ENCODE results near the gene LLPH. TPM values are rescaled to one million over a fixed set of nuclear protein-coding genes. Genes with fewer than 3 reads are reported as not detected.
A peak's percentile ranks its signal among the peaks of the same experiment; 100 is the strongest.

LLPH gene
- total RNA-seq, 1 experiment from 2014 or later, result 5.6 TPM

DNA sequence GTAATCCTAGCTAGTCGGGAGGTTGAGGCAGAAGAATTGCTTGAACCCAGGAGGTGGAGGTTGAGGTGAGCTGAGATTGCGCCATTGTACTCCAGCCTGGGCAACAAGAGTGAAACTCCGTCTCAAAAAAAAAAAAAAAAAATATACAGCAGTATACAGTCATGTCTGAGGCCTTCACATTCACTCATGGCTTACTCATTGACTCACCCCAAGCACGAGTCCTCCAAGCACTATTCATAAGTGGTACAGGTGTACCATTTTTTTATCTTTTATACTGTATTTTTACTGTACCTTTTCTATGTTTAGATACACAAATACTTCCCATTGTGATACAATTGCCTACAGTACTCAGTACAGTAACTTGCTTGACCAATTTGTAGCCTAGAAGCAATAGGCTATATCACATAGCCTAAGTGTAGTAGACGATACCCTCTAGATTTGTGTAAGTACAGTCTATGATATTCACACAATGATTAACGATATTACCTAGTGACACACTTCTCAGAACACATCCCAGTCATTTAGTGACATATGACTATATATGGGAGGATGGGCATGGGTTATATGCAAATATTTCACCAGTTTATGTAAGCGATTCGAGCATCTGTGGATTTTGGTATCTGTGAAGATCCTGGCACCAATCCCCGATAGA lies 12.2 kb downstream of the LLPH start:
- Histone ChIP-seq H3K4me3 (ENCODE audit: low read length) (no peak overlapping the region), H3K9me3 (ENCODE audit: low read length) (no peaks in the 10 kb centered on the region), H3K36me3 (ENCODE audit: insufficient read depth, low read length) (peaks cover 18% of the 10 kb centered on the region; the same call in 1 of the 2 replicates), H3K27ac (ENCODE audit: low read length) (no peak overlapping the region), H4K20me1 (ENCODE audit: insufficient read depth, low read depth, low read length) (peaks cover 3% of the 10 kb centered on the region), H3K9me2 (replicated peaks; ENCODE audit: insufficient read depth, low read length) (no peaks in the 10 kb centered on the region), H2AFZ (ENCODE audit: low read length) (no peak overlapping the region), H3K4me2 (ENCODE audit: low read depth, low read length, poor library complexity, severe bottlenecking) (no peak overlapping the region), H3K27me3 (ENCODE audit: low read length) (no peaks in the 10 kb centered on the region), H3K79me2 (ENCODE audit: low read length) (no peaks in the 10 kb centered on the region), H3K9ac (ENCODE audit: low read length) (no peak overlapping the region), H3K4me1 (ENCODE audit: low read length) (no peaks in the 10 kb centered on the region)
- DNase-seq, result peak; percentile 29

DNA sequence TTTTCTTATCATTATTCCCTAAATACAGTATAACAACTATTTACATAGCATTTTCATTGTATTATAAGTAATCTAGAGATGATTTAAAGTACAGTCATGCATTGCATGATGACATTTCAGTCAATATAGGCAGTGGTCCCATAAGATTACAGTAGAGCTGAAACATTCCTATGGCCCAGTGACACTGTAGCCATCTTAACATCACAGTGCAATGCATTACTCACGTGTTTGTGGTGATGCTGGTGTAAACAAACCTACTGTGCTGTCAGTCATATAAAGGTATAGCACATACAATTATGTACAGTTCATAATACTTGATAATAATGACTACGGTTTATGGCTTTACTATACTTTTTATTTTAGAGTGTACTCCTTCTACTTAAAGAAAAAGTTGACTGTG lies 13.3 kb downstream of the LLPH start:
- H3K4me2 ChIP-seq (ENCODE audit: low read depth, low read length, poor library complexity, severe bottlenecking), result no peak overlapping the region
- peaks cover 12% of the 10 kb centered on the region; the same call in 1 of the 2 replicates for H3K36me3 ChIP-seq (ENCODE audit: insufficient read depth, low read length)
- H4K20me1 ChIP-seq (ENCODE audit: insufficient read depth, low read depth, low read length), result peaks cover 3% of the 10 kb centered on the region
- H2AFZ ChIP-seq (ENCODE audit: low read length), result no peak overlapping the region
- no peaks in the 10 kb centered on the region for H3K9me3 ChIP-seq (ENCODE audit: low read length)
- H3K79me2 ChIP-seq (ENCODE audit: low read length), result no peaks in the 10 kb centered on the region
- H3K27ac ChIP-seq (ENCODE audit: low read length), result no peak overlapping the region
- no peaks in the 10 kb centered on the region for H3K4me1 ChIP-seq (ENCODE audit: low read length)
- peak; percentile 32 for DNase-seq
- no peaks in the 10 kb centered on the region for H3K9me2 ChIP-seq (replicated peaks; ENCODE audit: insufficient read depth, low read length)
- no peak overlapping the region for H3K4me3 ChIP-seq (ENCODE audit: low read length)
- no peaks in the 10 kb centered on the region for H3K27me3 ChIP-seq (ENCODE audit: low read length)
- H3K9ac ChIP-seq (ENCODE audit: low read length), result no peak overlapping the region

DNA sequence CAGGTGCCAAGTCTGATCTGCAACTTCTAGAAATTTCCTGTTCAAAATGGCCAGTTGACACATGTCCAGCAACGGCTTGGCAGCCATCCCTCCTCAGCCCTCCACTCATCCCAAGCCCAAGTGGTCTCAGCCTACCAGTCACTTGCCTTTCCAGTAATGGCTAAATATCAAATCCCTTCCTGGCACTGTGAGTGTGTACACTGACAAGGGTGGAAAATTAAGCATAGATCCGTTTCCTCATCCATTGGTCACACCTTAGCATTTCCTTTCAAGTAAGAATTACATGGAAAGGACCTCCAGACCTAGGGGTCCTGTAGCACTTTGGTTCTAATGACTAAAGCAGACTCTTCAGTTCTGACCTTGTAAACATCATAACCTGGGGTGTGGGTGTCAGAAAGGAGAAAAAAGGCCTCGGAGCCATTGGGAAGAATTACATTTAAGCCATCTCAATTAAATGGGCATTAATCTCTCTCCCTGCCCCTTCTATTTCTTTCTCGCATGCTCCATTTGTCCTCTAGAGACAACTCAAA lies 15.4 kb downstream of the LLPH start:
- DNase-seq, result peak; percentile 16
- no peaks in the 10 kb centered on the region for H3K9me3 ChIP-seq (ENCODE audit: low read length)
- no peak overlapping the region for H3K4me2 ChIP-seq (ENCODE audit: low read depth, low read length, poor library complexity, severe bottlenecking)
- no peak overlapping the region for H2AFZ ChIP-seq (ENCODE audit: low read length)
- no peak overlapping the region for H3K9ac ChIP-seq (ENCODE audit: low read length)
- H3K4me1 ChIP-seq (ENCODE audit: low read length), result no peaks in the 10 kb centered on the region
- no peaks in the 10 kb centered on the region; the same call in 1 of the 2 replicates for H4K20me1 ChIP-seq (ENCODE audit: insufficient read depth, low read depth, low read length)
- H3K4me3 ChIP-seq (ENCODE audit: low read length), result no peak overlapping the region
- H3K27me3 ChIP-seq (ENCODE audit: low read length), result no peaks in the 10 kb centered on the region
- H3K79me2 ChIP-seq (ENCODE audit: low read length), result no peaks in the 10 kb centered on the region
- H3K36me3 ChIP-seq (ENCODE audit: insufficient read depth, low read length), result peaks cover 3% of the 10 kb centered on the region; the same call in 1 of the 2 replicates
- no peaks in the 10 kb centered on the region for H3K9me2 ChIP-seq (replicated peaks; ENCODE audit: insufficient read depth, low read length)
- no peak overlapping the region for H3K27ac ChIP-seq (ENCODE audit: low read length)

DNA sequence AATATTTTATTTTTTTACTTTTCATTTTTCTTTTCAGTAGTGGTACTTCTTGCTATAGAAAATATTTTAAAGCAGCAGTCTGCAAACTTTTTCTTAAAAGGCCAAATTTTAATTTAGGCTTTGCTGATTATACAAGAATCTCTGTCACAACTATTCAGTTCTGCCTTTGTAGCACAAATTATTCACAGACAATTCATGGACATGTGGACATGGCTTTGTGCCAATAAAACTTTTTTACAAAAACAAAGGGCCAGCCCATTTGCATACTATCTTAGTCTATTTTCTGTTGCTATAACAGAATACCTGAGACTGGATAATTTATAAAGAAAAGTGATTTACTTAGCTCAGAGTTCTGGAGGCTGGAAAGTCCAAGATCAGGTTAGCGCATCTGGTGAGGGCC lies 17.1 kb downstream of the LLPH start:
- Histone ChIP-seq H2AFZ (ENCODE audit: low read length) (no peak overlapping the region), H3K36me3 (ENCODE audit: insufficient read depth, low read length) (no peaks in the 10 kb centered on the region), H3K9me3 (ENCODE audit: low read length) (no peaks in the 10 kb centered on the region), H3K79me2 (ENCODE audit: low read length) (no peaks in the 10 kb centered on the region), H4K20me1 (ENCODE audit: insufficient read depth, low read depth, low read length) (no peaks in the 10 kb centered on the region), H3K4me2 (ENCODE audit: low read depth, low read length, poor library complexity, severe bottlenecking) (no peak overlapping the region), H3K27ac (ENCODE audit: low read length) (no peak overlapping the region), H3K9me2 (replicated peaks; ENCODE audit: insufficient read depth, low read length) (no peaks in the 10 kb centered on the region), H3K9ac (ENCODE audit: low read length) (no peak overlapping the region), H3K27me3 (ENCODE audit: low read length) (no peaks in the 10 kb centered on the region), H3K4me3 (ENCODE audit: low read length) (no peak overlapping the region), H3K4me1 (ENCODE audit: low read length) (no peaks in the 10 kb centered on the region)
- no peak for DNase-seq

DNA sequence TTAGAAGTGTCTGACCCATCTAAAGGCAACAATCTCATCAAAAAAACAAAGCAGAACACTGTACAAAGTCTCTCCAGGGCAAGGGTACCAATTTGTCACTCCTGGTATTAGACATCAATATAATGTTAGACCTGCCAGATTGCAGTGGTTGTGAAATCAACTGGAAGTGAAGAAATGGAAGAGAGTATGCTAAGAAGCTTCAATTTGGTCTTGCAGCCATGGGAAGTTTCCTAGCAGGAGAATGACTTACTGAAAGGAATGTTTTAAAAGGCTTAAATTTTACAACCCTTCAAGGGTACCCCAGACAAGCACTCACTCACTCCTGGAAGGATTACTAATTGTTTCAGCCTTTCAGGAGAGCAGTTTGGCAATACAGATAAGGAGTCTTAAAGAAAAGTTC lies 18.9 kb downstream of the LLPH start:
- no peaks in the 10 kb centered on the region for H3K36me3 ChIP-seq (ENCODE audit: insufficient read depth, low read length)
- H3K9me3 ChIP-seq (ENCODE audit: low read length), result no peaks in the 10 kb centered on the region
- no peaks in the 10 kb centered on the region for H3K9me2 ChIP-seq (replicated peaks; ENCODE audit: insufficient read depth, low read length)
- peaks cover 3% of the 10 kb centered on the region for H3K4me1 ChIP-seq (ENCODE audit: low read length)
- H3K79me2 ChIP-seq (ENCODE audit: low read length), result no peaks in the 10 kb centered on the region
- H4K20me1 ChIP-seq (ENCODE audit: insufficient read depth, low read depth, low read length), result no peaks in the 10 kb centered on the region
- DNase-seq, result no peak
- no peaks in the 10 kb centered on the region for H3K27me3 ChIP-seq (ENCODE audit: low read length)
- no peak overlapping the region for H3K27ac ChIP-seq (ENCODE audit: low read length)
- no peak overlapping the region for H2AFZ ChIP-seq (ENCODE audit: low read length)
- H3K4me3 ChIP-seq (ENCODE audit: low read length), result no peak overlapping the region
- no peak overlapping the region for H3K4me2 ChIP-seq (ENCODE audit: low read depth, low read length, poor library complexity, severe bottlenecking)
- no peak overlapping the region for H3K9ac ChIP-seq (ENCODE audit: low read length)

DNA sequence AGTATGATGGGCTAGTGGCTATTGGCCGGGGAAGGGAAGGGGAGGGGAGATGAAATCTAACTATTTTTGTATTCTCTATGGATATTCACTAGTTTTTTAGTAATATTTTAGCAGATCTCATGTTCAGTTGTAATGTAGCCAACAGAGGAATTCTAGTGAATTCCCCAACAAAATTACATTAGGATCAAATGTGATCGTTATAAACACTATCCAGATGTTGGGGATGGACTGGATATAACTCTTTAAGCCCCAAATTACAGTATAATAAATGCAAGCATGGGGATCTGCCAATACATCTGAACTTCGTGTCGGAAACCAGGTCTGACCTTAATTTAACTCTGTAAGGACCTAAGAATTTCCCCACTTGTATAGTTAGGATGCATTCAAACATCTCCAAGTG lies 21.5 kb downstream of the LLPH start:
- Histone ChIP-seq H2AFZ (ENCODE audit: low read length) (no peak overlapping the region), H3K9me2 (replicated peaks; ENCODE audit: insufficient read depth, low read length) (no peaks in the 10 kb centered on the region), H4K20me1 (ENCODE audit: insufficient read depth, low read depth, low read length) (no peaks in the 10 kb centered on the region), H3K4me2 (ENCODE audit: low read depth, low read length, poor library complexity, severe bottlenecking) (no peak overlapping the region), H3K27me3 (ENCODE audit: low read length) (no peaks in the 10 kb centered on the region), H3K4me1 (ENCODE audit: low read length) (peaks cover 3% of the 10 kb centered on the region), H3K36me3 (ENCODE audit: insufficient read depth, low read length) (no peaks in the 10 kb centered on the region), H3K79me2 (ENCODE audit: low read length) (no peaks in the 10 kb centered on the region), H3K27ac (ENCODE audit: low read length) (no peak overlapping the region), H3K9ac (ENCODE audit: low read length) (no peak overlapping the region), H3K4me3 (ENCODE audit: low read length) (no peak overlapping the region), H3K9me3 (ENCODE audit: low read length) (no peaks in the 10 kb centered on the region)
- DNase-seq, result no peak

DNA sequence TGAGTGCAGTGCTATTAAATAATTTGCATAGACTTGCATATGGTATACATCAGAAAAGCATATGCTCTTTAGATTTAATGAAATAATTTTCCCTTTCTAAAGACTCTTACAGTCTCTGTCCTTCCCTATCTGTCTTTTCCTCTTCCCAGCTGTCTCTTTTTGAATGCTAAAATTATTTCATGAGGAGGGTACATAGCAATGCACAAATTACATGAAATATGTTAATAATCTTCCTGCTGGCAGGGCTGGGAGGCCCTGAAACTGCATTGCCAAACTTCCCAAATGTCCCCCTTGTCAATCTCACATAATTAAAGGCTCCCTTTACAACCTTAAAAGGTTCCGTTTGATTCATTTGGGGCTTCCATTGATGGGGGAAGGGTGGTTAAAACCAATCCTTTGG lies 22.2 kb downstream of the LLPH start:
- no peak for DNase-seq
- Histone ChIP-seq H3K4me1 (ENCODE audit: low read length) (peaks cover 3% of the 10 kb centered on the region), H2AFZ (ENCODE audit: low read length) (no peak overlapping the region), H3K4me2 (ENCODE audit: low read depth, low read length, poor library complexity, severe bottlenecking) (no peak overlapping the region), H3K27ac (ENCODE audit: low read length) (no peak overlapping the region), H3K9me3 (ENCODE audit: low read length) (no peaks in the 10 kb centered on the region), H3K9me2 (replicated peaks; ENCODE audit: insufficient read depth, low read length) (no peaks in the 10 kb centered on the region), H3K4me3 (ENCODE audit: low read length) (no peak overlapping the region), H3K79me2 (ENCODE audit: low read length) (no peaks in the 10 kb centered on the region), H3K36me3 (ENCODE audit: insufficient read depth, low read length) (no peaks in the 10 kb centered on the region), H3K27me3 (ENCODE audit: low read length) (no peaks in the 10 kb centered on the region), H4K20me1 (ENCODE audit: insufficient read depth, low read depth, low read length) (no peaks in the 10 kb centered on the region), H3K9ac (ENCODE audit: low read length) (no peak overlapping the region)

DNA sequence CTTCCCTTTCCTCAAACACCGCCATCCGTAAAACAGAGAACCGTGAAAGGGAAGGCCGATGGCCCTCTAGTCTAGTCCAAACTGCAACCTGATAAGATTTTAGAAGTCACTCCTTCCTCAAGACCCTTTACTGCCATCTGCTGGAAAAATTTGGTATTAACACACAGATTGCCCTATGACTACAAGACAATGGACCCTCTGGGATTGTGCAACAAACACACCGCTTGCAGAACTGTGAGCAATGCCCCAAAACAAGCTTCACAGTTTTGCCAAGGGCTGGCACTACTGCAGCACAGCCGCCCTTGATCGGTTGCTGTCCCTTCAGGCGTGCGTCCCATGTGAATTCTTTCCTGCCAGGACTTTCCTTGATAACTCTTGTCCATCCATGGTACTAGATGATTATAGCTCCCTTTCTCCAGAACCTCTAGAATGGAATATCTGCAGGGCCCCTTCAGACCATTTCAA lies 23.1 kb downstream of the LLPH start:
- Histone ChIP-seq H3K4me3 (ENCODE audit: low read length) (no peak overlapping the region), H3K27me3 (ENCODE audit: low read length) (no peaks in the 10 kb centered on the region), H3K4me2 (ENCODE audit: low read depth, low read length, poor library complexity, severe bottlenecking) (no peak overlapping the region)

More for the DNA sequence above, 23.1 kb downstream of the LLPH start:
- Histone ChIP-seq H3K9me3 (ENCODE audit: low read length) (no peaks in the 10 kb centered on the region), H2AFZ (ENCODE audit: low read length) (peak overlapping the region; percentile 11; the same call in 1 of the 2 replicates), H3K79me2 (ENCODE audit: low read length) (no peaks in the 10 kb centered on the region), H4K20me1 (ENCODE audit: insufficient read depth, low read depth, low read length) (no peaks in the 10 kb centered on the region), H3K27ac (ENCODE audit: low read length) (no peak overlapping the region), H3K9me2 (replicated peaks; ENCODE audit: insufficient read depth, low read length) (no peaks in the 10 kb centered on the region), H3K9ac (ENCODE audit: low read length) (no peak overlapping the region), H3K4me1 (ENCODE audit: low read length) (peaks cover 3% of the 10 kb centered on the region), H3K36me3 (ENCODE audit: insufficient read depth, low read length) (no peaks in the 10 kb centered on the region)
- peak; percentile 97 for DNase-seq

All from Karpas-422 (cell line).